PC-3 (cell line): ENCODE measurements around the gene RAB33B. TPM values are rescaled to one million over a fixed set of nuclear protein-coding genes. Genes with fewer than 3 reads are reported as not detected.
"Not testable (repeated sequence)": the region's sequence is repeated elsewhere in the genome, so short reads cannot be mapped to it uniquely, and the experiment has no call there.

Experiments
- ATAC-seq: fragments of 200-7000 bp; cut with Tn5 transposase; 2 replicates; pipeline ENCODE4 v1.9.1; 2020; ENCODE audit warnings: mild to moderate bottlenecking, moderate library complexity
- BruUV-seq: library from RNA; stranded (reverse); fragments of 400-500 nt; replicated peaks from 2 replicates; lab custom pipeline; 2021; lab: Mats Ljungman, UMichigan
- CTCF ChIA-PET: fragments of 300-600 bp; sonication (Branson Sonifier 250); formaldehyde crosslinking; loops from one replicate; lab custom pipeline; 2022; ENCODE audit warnings: antibody characterized with exemption; lab: Charles Lee
- POLR2A ChIA-PET: fragments of 300-600 bp; sonication (Branson Sonifier 250); formaldehyde crosslinking; loops from one replicate; lab custom pipeline; 2022; ENCODE audit warnings: antibody characterized with exemption; ENCODE audit not compliant: unreplicated experiment; lab: Charles Lee
- DNase-seq: peaks from one replicate; pipeline ENCODE4 v3.0.0-alpha.2; 2015
- H2AFZ ChIP-seq: fragments of 300-600 bp; sonication (generic); 2 replicates; pipeline ENCODE4 v1.6.0; 2016; ENCODE audit warnings: antibody characterized with exemption, low read length
- H3F3A ChIP-seq: fragments of 300-600 bp; sonication (generic); one replicate; pipeline ENCODE4 v1.6.0; 2017; ENCODE audit warnings: antibody characterized with exemption, low read length, control low read depth, mild to moderate bottlenecking; ENCODE audit not compliant: unreplicated experiment
- H3K27ac ChIP-seq: fragments of 300-600 bp; sonication (generic); 2 replicates; pipeline ENCODE4 v1.5.1; 2016; ENCODE audit warnings: mild to moderate bottlenecking, low read length
- H3K27me3 ChIP-seq: fragments of 300-600 bp; sonication (generic); 2 replicates; pipeline ENCODE4 v1.6.1; 2016; ENCODE audit warnings: low read length, mixed read lengths
- H3K36me3 ChIP-seq: fragments of 300-600 bp; sonication (generic); 2 replicates; pipeline ENCODE4 v1.6.1; 2016; ENCODE audit warnings: low read depth, mixed run types, low read length, mixed read lengths
- H3K4me1 ChIP-seq: fragments of 300-600 bp; sonication (generic); 2 replicates; pipeline ENCODE4 v1.5.1; 2016; ENCODE audit warnings: low read length; ENCODE audit not compliant: insufficient read depth
- H3K4me2 ChIP-seq: fragments of 300-600 bp; sonication (generic); 2 replicates; pipeline ENCODE4 v1.6.0; 2016; ENCODE audit warnings: low read length
- H3K4me3 ChIP-seq: fragments of 300-600 bp; sonication (generic); 2 replicates; pipeline ENCODE4 v1.5.1; 2016; ENCODE audit warnings: mild to moderate bottlenecking, low read length, mixed read lengths
- H3K79me2 ChIP-seq: fragments of 300-600 bp; sonication (generic); 2 replicates; pipeline ENCODE4 v1.6.1; 2017; ENCODE audit warnings: low read length, mixed read lengths
- H3K9ac ChIP-seq: fragments of 300-600 bp; sonication (generic); 2 replicates; pipeline ENCODE4 v1.6.0; 2016; ENCODE audit warnings: mild to moderate bottlenecking, low read length
- H3K9me2 ChIP-seq: fragments of 300-600 bp; sonication (generic); replicated peaks from 2 replicates; pipeline ENCODE4 v1.6.1; 2016; ENCODE audit warnings: mixed run types, low read length, mixed read lengths
- H3K9me3 ChIP-seq: fragments of 300-600 bp; sonication (generic); 2 replicates; pipeline ENCODE4 v1.6.1; 2016; ENCODE audit warnings: low read length, mixed read lengths
- H4K20me1 ChIP-seq: fragments of 300-600 bp; sonication (generic); 2 replicates; pipeline ENCODE4 v1.6.1; 2016; ENCODE audit warnings: low read length, mixed read lengths
- EZH2 ChIP-seq: fragments of 300-600 bp; sonication (generic); IDR thresholded peaks from one replicate; pipeline ENCODE4 v1.6.1; 2017; ENCODE audit warnings: antibody characterized with exemption, mild to moderate bottlenecking, low read length; ENCODE audit not compliant: unreplicated experiment
- EZH2phosphoT487 ChIP-seq: fragments of 300-600 bp; sonication (generic); IDR thresholded peaks from 2 replicates; pipeline ENCODE4 v1.6.1; 2018; ENCODE audit warnings: mild to moderate bottlenecking, antibody characterized with exemption, low read length, borderline replicate concordance
- intact Hi-C: fragments of 100-400 bp; cut with micrococcal nuclease; formaldehyde crosslinking; loops from 2 replicates; pipeline ENCODE4 v1.9.0; 2023
- total RNA-seq: library from RNA; depleted of rRNA; stranded (reverse); fragments of >200 nt; gene quantifications from 2 replicates; pipeline ENCODE4 v1.2.3, GENCODE V29; 2014
- TF ChIP-seq, protein P1 (sequence below): fragments of 300-600 bp; sonication (generic); conservative IDR thresholded peaks from 2 replicates; pipeline ENCODE4 v1.5.1; 2017; ENCODE audit warnings: antibody characterized with exemption, low read depth, mild to moderate bottlenecking, low read length

Gene RAB33B
- total RNA-seq, 1 experiment from 2014 or later: 4.4 TPM

DNA sequence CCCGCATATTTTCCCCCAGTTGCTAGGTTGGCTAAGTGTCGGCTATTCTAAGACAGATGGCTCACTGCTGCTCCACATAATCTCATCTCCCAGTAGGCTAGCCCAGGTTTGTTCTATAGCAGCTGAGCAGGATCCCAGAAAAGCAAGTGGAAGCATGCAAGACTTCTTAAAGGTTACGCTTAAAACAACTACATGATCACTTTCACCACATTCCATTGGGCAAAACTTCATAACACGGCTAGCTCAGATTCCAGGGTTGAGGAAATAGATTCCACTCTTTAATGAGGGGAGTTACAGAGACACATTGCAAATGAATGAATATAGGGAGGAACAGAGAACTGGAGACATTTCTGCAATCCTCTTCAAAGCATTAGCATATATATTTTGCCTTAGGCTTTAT, 12.9 kb upstream of the RAB33B start:
- H3F3A ChIP-seq: no peaks in the 10 kb centered on the region
- no peaks in the 10 kb centered on the region for H4K20me1 ChIP-seq
- no peaks in the 10 kb centered on the region for H3K27me3 ChIP-seq
- no peak for TF ChIP-seq EZH2
- no peak for TF ChIP-seq EZH2phosphoT487
- TF ChIP-seq, protein P1, sequence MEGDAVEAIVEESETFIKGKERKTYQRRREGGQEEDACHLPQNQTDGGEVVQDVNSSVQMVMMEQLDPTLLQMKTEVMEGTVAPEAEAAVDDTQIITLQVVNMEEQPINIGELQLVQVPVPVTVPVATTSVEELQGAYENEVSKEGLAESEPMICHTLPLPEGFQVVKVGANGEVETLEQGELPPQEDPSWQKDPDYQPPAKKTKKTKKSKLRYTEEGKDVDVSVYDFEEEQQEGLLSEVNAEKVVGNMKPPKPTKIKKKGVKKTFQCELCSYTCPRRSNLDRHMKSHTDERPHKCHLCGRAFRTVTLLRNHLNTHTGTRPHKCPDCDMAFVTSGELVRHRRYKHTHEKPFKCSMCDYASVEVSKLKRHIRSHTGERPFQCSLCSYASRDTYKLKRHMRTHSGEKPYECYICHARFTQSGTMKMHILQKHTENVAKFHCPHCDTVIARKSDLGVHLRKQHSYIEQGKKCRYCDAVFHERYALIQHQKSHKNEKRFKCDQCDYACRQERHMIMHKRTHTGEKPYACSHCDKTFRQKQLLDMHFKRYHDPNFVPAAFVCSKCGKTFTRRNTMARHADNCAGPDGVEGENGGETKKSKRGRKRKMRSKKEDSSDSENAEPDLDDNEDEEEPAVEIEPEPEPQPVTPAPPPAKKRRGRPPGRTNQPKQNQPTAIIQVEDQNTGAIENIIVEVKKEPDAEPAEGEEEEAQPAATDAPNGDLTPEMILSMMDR: no peak
- H2AFZ ChIP-seq: no peak overlapping the region
- H3K9me2 ChIP-seq: no peaks in the 10 kb centered on the region
- no peak overlapping the region for H3K27ac ChIP-seq
- CTCF ChIA-PET: no interaction called here
- ATAC-seq: no peak
- no TSS peak for BruUV-seq
- peaks cover 6% of the 10 kb centered on the region for H3K4me1 ChIP-seq
- DNase-seq: no peak
- POLR2A ChIA-PET: no interaction called here
- H3K4me2 ChIP-seq: no peak overlapping the region
- no peak overlapping the region for H3K4me3 ChIP-seq
- intact Hi-C loops: no loop called here
- peaks cover 16% of the 10 kb centered on the region for H3K36me3 ChIP-seq
- H3K9ac ChIP-seq: no peak overlapping the region
- no peaks in the 10 kb centered on the region for H3K9me3 ChIP-seq
- no peaks in the 10 kb centered on the region for H3K79me2 ChIP-seq

DNA sequence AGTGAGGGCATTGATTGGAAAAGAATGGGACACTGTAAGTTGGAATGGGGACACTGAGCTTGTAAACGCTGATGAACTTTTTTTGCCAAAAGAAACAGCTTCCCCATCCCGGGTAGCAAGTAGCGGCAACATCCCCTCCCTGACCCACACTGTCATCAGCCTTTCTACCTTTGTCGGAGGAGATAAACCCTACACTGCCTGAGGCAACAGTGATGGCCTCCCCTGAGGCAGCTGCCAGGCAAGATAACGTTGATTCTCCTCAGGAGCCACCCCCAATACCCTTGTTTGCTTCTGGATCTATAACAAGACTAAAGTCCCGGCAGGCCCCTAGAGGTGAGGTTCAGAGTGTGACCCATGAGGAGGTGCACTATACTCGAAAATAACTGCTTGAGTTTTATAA, 10.3 kb upstream of the RAB33B start:
- Histone ChIP-seq H3K27me3 (no peaks in the 10 kb centered on the region), H3K9me3 (no peaks in the 10 kb centered on the region), H3K4me1 (no peaks in the 10 kb centered on the region), H3K27ac (no peak overlapping the region), H4K20me1 (no peaks in the 10 kb centered on the region), H3K9me2 (no peaks in the 10 kb centered on the region), H3K4me3 (no peak overlapping the region), H3F3A (no peaks in the 10 kb centered on the region), H3K36me3 (peaks cover 4% of the 10 kb centered on the region; the same call in 1 of the 2 replicates), H2AFZ (no peak overlapping the region), H3K79me2 (no peaks in the 10 kb centered on the region), H3K4me2 (no peak overlapping the region), H3K9ac (no peak overlapping the region)
- BruUV-seq: no TSS peak
- ATAC-seq: no peak
- TF ChIP-seq EZH2: no peak
- intact Hi-C loops: no loop called here
- ChIA-PET POLR2A (no interaction called here), CTCF (no interaction called here)
- no peak for DNase-seq

DNA sequence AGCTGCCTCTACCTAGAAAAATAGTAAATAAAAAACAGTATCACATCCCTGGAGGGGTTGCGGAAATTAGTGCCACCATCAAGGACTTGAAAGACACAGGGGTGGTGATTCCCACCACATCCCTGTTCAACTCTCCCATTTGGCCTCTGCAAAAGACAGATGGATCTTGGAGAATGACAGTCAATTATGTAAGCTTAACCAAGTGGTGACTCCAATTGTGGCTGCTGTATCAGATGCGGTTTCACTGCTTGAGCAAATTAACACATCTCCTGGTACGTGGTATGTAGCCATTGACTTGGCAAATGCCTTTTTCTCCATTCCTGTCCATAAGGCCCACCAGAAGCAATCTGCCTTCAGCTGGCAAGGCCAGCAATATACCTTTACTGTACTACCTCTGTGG, 9.0 kb upstream of the RAB33B start:
- H4K20me1 ChIP-seq, H3F3A ChIP-seq, H2AFZ ChIP-seq, ATAC-seq, H3K9me2 ChIP-seq, H3K9me3 ChIP-seq, H3K27ac ChIP-seq, H3K79me2 ChIP-seq, intact Hi-C loops, H3K4me1 ChIP-seq, H3K36me3 ChIP-seq, H3K9ac ChIP-seq, H3K27me3 ChIP-seq, DNase-seq, H3K4me3 ChIP-seq, H3K4me2 ChIP-seq, CTCF ChIA-PET, BruUV-seq: not testable (repeated sequence)
- POLR2A ChIA-PET: interaction anchor here (0.6 kb wide), 1 partner anchor 10 kb away, joined by 4 read pairs; no protein-coding TSS in a partner anchor

DNA sequence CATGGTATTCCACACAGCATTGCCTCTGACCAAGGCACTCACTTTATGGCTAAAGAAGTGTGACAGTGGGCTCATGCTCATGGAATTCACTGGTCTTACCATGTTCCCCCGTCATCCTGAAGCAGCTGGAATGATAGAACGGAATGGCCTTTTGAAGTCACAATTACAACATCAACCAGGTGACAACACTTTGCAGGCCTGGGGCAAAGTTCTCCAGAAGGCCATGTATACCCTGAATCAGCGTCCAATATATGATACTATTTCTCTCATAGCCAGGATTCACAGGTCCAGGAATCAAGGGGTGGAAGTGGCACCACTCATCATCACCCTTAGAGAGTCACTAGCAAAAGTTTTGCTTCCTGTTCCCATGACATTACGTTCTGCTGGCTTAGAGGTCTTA, 6.8 kb upstream of the RAB33B start:
- H4K20me1 ChIP-seq, DNase-seq, H3K4me1 ChIP-seq, H3K9me3 ChIP-seq, H3K4me3 ChIP-seq, BruUV-seq, H2AFZ ChIP-seq, H3K4me2 ChIP-seq, H3K27me3 ChIP-seq, H3F3A ChIP-seq, intact Hi-C loops, H3K9ac ChIP-seq, ATAC-seq, CTCF ChIA-PET, H3K36me3 ChIP-seq, H3K27ac ChIP-seq, POLR2A ChIA-PET, H3K9me2 ChIP-seq: not testable (repeated sequence)
- peaks cover 14% of the 10 kb centered on the region for H3K79me2 ChIP-seq
